ENCODE results near the gene EMX1.

GRCh38 chr2:72945450-72946019 lies 28.2 kb downstream of the EMX1 start:
- TF ChIP-seq POLR2AphosphoS5 (IDR thresholded peaks at IDR 0.05; ENCODE audit: borderline replicate concordance, low read depth, low read length) (no peak), FOXP2 (optimal IDR thresholded peaks at IDR 0.05; ENCODE audit: control extremely low read depth, extremely low read length, insufficient read depth) (no peak), EZH2 (IDR thresholded peaks at IDR 0.05) (no peak)

Measured in SK-N-MC (cell line).